ENCODE results near the gene CAVIN1.
"Not testable (repeated sequence)": the region's sequence is repeated elsewhere in the genome, so short reads cannot be mapped to it uniquely, and the experiment has no call there.

The CAVIN1 gene

DNA sequence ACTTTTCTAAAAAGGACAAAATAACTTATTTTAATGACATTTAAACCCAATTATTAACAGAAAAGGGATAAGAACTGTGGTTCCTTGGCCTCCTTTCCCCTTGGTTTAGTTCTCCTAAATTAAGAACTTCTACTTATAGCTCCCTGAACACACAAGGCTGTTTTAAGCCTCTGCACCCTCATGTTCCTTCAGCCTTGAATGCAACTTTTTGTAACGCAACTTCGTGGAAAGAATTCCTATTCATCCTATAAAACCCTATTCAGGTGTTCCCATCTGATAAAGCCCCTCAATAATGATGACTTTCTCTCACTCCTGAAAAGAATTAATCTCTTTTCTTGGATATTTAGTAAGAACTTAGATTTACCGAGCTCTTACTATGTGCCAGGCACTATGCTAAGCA lies 41.2 kb downstream of the CAVIN1 start:
- no peak for DNase-seq

DNA sequence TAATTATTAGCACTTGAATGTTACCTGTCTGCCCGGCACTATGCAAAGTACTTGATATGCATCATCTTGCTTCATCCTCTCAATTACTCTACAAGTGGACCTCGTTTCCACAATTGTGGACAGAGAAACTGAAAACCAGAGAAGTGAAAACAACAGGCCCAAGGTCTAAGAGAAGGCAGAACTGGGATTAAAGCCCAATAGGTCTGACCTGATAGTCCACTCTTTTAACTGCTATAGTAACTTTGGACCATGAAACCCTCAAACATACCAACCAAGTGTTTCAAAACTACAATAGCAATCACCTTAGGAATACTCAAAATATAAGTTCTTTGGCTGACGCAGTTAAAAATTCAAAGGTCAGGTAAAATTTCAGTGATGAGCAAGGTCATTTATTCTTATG lies 42.1 kb downstream of the CAVIN1 start:
- DNase-seq: no peak

DNA sequence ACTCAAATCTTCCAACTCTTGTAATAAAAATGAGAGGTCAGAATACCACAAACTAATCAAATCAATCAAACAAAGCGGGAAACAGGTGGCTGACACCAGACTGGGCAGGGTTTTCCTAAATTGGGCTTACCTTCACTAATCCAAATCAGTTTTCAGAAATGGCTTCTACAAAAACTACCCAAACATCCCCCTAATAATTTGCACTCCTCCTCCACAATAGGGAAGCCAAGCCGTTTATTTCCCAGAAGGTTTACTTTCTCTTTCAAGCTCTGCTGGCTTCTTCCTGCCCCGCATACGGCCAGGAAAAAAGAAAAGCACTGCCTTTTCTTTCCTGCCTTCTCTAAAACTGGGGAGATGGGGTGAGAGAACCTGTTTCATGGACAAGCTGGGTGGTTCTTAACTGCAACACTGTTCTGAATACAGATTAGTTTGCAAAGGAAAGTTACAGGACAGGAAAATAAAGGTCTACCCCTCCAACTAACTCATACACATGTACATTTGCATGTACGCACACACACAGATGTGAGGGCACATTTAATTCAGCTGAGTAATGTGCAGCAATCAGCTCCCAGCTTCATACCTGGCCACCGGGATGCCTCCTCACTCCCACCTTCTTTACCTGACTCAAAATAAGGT lies 44.0 kb downstream of the CAVIN1 start:
- peak; percentile 49 for DNase-seq

DNA sequence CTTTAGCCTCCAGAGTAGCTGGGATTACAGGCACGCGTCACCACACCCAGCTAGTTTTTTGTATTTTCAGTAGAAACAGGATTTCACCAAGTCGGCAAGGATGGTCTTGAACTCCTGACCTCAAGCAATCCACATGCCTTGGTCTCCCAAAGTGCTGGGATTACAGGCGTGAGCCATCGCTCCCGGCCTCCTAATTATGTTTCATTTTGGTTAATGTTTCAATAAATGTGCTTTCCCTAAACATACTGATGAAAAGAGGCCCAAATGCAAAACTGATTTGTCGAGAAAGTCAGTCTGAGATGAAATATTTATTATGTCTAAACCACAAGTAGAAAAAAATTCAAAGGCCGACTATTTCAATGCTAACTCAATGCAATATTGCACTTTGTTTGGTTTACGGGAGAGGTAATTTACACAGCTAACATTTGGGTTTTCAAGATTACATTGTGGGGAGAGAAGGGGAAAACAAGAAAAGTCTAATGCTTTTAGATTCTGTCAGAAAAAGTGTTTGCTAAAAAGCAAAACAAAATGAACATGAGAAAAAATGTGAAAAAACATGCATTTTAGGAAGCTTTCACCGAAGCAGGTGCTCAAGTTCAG lies 44.6 kb downstream of the CAVIN1 start:
- no peak for DNase-seq

DNA sequence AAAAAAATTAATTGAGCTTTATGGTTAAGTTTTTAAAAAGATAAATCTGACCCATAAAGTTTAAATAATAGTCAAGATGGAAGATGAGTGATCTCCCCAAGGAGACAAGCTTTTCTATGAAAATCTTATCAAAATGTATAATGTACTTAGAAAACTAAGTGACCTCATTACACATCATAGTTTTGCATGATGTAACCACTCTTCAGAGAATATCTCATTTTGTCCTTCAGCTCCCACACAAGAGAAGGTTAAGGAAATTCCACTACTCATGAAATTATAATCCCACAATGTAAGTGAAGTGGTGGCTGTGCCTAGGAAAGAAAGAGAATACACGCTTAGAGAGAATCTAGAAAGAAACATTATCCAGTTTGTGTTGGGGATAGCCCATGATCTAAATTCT lies 49.2 kb downstream of the CAVIN1 start:
- no peak for DNase-seq

DNA sequence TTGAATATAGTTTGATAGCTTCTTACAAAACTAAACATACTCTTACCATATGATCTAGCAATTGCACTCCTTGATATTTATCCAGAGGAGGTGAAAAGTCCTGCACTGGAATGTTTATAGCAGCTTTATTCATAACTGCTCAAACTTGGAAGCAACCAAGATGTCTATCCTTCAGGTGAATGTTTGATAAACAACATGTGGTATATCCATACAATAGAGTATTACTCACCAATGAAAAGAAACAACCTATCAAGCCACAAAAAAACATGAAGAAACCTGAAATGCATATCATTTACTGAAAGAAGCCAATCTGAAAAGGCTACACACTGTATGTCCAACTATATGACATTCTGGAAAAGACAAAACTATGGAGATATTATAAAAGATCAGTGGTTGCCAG lies 50.9 kb downstream of the CAVIN1 start:
- DNase-seq: no peak

DNA sequence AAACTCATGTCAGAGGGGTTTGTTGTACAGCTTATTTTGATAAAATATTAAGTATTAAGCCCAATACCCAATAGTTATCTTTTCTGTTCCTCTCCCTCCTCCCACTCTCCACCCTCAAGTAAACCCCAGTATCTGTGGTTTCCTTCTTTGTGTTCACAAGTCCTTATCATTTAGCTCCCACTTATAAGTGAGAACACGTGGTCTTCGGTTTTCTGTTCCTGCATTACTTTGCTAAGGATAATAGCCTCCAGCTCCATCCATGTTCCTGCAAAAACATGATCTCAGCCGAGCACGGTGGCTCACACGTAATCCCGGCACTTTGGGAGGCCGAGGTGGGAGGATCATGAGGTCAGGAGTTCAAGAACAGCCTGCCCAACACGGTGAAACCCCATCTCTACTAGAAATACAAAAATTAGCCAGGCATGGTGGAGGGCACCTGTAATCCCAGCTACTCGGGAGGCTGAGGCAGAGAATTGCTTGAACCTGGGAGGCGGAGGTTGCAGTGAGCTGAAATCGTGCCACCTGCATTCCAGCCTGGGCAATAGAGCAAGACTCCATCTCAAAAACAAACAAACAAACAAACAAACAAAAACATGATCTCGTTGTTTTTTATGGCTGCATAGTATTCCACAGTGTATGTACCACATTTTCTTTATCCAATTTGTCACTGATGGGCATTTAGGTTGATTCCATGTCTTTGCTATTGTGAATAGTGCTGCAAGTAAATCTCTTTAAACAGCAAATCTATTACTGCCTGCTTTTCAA lies 54.1 kb downstream of the CAVIN1 start:
- DNase-seq: not testable (repeated sequence)

DNA sequence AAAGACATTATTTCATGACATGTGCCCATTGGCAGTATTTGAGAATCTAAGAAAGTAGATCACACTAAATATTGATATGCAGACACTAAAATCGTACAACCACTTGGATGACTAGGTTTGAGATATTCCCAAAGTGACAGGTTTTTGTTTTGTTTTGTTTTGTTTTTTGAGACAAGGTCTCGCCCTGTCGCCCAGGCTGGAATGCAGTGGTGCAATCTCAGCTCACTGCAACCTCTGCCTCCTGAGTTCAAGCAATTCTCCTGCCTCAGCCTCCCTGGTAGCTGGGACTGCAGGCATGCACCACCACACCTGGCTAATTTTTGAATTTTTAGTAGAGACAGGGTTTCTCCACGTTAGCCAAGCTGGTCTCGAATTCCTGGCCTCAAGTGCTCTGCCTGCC lies 54.7 kb downstream of the CAVIN1 start:
- DNase-seq: not testable (repeated sequence)

DNA sequence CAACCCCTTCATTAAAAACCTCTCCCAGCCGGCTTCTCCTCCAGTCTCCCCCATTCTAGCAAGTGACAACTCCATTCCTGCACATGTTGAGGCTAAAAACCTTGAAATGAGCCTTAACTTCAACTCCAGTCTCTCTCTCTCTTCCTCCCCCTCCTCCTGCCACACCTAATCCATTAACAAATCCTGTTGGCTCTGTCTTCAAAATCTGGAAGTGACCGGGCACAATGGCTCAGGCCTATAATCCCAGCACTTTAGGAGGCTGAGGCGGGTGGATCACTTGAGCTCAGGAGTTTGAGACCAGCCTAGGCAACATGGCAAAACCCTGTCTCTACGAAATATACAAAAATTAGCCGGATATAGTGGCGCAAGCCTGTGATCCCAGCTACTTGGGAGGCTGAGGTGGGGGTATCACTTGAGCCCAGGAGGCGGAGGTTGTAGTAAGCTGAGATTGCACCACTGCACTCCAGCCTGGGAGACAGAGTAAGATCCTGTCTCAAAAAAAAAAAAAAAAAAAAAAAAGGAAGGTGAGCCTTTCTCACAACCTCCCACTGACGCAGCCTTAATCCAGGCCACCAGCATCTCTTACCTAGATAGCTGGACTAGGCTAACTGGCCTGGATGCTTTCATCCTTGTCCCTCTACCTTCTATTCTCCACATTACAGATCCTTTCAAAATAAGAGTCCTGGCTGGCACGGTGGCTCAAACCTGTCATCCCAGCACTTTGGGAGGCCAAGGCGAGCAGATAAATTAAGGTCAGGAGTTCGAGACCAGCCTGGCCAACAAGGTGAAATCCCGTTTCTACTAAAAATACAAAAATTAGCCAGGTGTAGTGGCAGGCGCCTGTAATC lies 56.7 kb downstream of the CAVIN1 start:
- not testable (repeated sequence) for DNase-seq

DNA sequence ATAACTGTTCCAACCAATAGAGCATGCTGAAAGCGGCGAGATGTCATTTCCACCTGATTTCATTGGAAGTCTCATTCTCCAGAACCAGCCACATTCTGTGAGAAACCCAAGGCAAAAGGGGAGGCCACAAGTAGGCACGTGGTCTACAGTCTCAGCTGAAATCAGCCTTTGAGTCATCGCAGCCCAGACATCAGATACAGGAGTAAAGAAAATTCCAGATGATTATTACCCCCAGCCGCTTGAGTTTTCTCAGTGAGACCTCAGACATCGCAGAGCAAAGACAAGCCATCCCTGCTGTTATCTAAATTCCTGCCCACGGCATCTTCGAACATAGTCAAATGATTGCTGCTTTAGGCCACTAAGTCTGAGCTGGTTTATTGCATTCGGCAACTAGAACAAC lies 57.9 kb downstream of the CAVIN1 start:
- no peak for DNase-seq

DNA sequence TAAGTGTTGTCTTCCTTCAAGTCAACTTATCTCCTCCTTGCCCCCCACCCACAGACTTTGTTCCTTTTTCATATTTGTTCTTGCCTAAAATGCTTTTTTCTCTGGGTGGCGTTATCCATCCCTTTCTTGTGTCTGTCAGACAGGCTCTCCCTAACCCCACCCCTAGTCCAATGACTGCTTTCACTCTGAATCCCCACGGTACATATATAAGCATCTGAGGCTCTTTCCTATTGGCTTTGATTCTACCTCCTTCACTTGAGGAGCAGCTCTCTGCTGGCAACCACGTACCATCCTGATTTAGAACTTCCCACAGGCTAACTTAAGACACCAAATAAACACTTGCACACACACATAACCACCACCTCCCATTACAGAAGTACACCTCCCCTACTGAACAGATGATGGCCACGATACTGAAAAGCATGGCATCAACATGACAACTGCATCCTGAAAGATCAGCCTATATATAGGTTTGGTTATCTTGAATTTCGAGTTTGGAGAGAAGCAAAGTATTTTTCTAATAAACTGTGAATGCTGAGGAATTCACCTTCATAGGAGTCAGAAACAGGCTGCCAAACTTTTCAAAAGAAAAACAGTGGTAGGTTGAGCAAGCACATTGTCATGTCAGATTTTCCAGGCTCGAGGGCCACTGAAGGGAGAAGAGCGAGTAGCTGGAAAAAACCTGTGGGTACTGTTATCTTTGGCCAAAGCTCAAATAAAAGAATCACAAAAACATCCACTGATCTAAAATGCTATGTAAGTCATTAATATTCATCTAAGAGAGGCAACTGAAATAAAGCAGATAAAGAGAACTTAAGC lies 59.1 kb downstream of the CAVIN1 start:
- DNase-seq: no peak

DNA sequence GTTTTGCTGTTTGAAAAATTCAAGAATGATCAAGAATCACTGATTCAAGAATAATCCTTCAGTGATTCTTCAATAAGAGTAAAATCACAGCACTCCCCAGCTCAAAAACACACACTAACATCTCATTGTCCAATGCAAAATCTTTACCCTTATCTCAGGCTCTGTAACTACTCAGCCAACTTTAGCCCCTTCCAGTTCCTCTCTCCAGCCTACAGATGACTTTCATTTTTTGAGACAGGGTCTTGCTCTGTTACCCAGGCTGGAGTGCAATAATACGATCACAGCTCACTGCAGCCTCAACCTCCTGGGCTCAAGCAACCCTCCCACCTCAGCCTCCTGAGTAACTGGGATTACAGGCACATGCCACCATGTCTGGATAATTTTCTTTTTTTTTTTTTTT lies 59.8 kb downstream of the CAVIN1 start:
- DNase-seq: no peak

DNA sequence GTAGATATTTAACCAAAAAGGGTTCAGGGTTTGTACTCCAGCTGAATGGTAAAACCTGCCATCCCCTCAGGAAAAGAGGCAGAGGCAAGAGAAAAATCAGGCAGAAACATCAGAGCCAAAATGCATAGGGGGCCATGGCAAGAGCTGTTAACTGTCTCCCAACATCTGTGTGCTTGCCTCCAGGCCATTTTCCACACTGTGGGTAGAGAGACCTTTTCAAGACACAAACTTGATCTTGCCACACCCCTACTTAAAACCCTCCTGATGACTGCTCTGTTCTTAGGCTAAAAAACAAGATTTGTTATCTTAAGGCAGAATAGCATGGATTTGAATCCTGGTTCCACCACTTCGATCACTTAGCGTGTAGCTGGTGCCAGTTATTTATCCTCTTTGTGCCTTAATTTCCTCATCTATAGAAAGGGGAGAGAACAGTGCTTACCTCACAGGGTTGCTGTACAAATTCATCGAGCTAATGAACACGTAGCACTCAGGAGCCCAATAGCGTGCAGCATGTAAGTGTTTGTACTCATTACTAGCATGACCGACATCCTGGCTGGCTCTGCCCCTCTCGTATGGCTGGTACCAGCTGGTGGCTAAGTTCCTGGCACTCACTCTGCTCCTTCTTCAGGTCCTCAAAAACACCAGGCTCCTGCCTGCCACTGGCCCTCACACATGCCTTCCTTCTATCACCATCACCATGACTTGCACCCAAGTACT lies 60.7 kb downstream of the CAVIN1 start:
- no peak for DNase-seq

DNA sequence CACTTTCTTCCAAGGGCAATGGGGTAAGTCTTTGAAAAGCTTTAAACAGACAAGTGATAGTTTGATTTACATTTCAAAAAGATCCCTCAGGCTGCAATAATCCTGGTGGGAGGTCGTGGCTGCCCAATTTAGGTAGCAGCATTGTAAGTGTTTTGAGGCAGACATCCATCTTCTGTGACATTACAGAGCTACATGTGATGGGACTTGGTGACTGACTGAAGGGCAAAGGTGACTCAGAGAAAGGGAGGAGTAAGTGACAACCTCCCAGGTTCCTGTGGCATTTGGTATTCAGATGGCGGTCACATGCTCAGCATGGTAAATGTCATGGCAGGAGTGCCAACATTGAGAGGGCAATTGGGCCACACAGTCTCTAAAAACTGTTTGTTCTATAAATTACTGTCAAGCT lies 61.3 kb downstream of the CAVIN1 start:
- DNase-seq: no peak

DNA sequence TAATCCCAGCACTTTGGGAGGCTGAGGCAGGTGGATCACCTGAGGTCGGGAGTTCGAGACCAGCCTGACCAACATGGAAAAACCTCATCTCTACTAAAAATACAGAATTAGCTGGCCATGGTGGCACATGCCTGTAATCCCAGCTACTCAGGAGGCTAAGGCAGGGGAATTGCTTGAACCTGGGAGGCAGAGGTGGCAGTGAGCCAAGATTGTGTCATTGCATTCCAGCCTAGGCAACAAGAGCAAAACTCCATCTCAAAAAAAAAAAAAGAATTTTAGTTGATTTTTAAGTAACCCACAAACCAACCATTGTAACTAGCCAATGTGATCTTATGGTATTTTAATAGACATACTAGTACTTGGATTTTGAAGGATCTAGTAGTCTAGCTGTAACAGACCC lies 62.7 kb downstream of the CAVIN1 start:
- DNase-seq: not testable (repeated sequence)

DNA sequence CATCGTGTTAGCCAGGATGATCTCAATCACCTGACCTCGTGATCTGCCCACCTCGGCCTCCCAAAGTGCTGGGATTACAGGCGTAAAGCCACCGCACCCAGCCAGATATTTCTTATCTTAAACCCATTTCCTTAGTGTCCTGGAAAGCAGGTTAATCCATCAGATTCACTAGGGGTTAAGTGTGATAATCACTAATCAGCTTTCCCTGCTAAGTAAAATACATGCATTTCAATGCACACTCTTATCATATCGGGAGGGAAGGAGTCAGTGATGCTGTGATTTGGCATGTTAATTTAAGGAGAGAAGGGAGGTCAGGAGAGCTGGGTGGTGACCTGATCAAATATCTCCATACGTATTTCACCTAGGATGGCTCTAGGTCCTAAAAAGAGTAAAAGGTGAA lies 63.9 kb downstream of the CAVIN1 start:
- no peak for DNase-seq

DNA sequence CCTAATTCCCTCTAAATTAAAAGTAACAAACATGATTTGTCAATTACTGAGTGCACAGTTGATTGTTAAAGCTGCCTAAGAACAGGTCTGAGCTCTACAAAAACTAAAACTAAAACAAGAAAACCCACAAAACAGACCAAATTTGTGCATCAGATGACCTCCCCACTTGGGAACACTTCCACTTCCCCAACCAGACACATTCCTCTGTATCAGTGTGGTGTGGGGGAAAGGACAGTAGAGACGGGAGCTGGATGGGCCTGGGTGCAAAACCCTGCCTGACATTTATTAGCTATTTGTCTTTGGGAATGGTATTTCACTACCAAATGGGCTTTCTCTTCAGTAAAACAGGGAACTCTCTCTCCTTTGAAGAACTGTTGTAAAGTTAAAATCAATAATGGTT lies 64.6 kb downstream of the CAVIN1 start:
- no peak for DNase-seq

DNA sequence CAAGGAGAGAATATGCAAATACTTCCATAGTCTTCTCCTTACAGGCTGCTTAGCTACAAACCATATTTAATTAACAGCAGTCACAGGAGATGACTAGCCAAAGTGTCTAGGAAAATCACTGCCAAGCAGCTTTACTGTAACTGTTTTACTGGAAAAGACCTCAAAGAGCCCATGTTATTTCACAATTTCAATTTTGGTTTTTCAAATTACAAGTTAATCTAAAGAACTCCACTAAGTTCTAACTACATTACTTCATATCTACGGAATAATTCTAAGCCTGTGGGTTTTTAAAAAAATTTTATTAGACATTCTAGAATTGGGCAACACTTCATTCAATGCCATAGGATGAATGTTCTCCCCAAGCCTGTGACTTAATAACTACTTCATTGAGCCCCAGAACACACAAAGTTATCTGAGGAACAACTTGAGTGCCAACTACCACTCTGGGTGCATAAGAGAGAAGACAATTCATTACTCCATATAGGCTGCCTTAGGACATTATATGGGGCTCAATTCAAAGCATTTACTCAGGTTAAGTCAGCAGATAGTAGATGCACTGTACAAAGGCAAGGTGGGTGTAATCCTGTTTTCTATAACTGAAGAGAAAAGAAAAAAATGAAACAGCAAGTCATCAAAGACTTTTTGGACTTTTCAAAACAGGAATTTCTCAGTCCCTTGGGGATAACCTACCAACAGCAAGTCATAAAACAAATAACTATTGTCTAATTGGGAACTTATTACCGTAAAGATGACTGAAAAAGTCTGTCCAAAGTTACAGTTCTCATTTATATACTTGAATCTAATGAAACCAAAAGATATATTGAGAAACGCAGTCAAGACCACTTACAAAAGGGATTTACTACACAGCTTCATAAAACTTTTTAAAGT lies 67.9 kb downstream of the CAVIN1 start:
- DNase-seq: no peak
